Naive thymus-derived CD4-positive, alpha-beta T cell (primary cell): ENCODE results near the gene PROK1. TPM values are rescaled to one million over a fixed set of nuclear protein-coding genes. Genes with fewer than 3 reads are reported as not detected.
"Not testable (repeated sequence)": the region's sequence is repeated elsewhere in the genome, so short reads cannot be mapped to it uniquely, and the experiment has no call there.

Source experiments
- ATAC-seq: fragments of 150-1000 bp; cut with Tn5 transposase; 2 replicates; pipeline ENCODE4 v1.10.0; 2021; ENCODE audit warnings: mild to moderate bottlenecking, moderate library complexity
- CTCF ChIA-PET: fragments of 350-600 bp; sonication (Branson Sonifier 250); formaldehyde crosslinking; loops from one replicate; lab custom pipeline; 2021; ENCODE audit warnings: antibody characterized with exemption; lab: Charles Lee
- POLR2A ChIA-PET: fragments of 350-600 bp; sonication (Branson Sonifier 250); formaldehyde crosslinking; loops from one replicate; lab custom pipeline; 2021; ENCODE audit warnings: antibody characterized with exemption, inconsistent platforms; lab: Charles Lee
- DNase-seq, 9 donors: peaks; one replicate each; pipeline versions ENCODE4 v3.0.0 to v3.0.0-alpha.2; 2020 to 2022; ENCODE audit warnings: mixed read lengths in 1 of 9
- H3K27ac ChIP-seq: one replicate; pipeline ENCODE4 v1.7.0; 2013; ENCODE audit warnings: mild to moderate bottlenecking, low read depth, low read length, moderate library complexity
- H3K27me3 ChIP-seq, 2 donors: one replicate each; pipeline ENCODE4 v1.7.0; 2013; ENCODE audit warnings: low read length in 2 of 2, mild to moderate bottlenecking in 2 of 2, moderate library complexity in 2 of 2; ENCODE audit not compliant: control insufficient read depth in 2 of 2, insufficient read depth in 2 of 2
- H3K36me3 ChIP-seq, 3 experiments: 1 replicate in 2 of 3; 2 replicates in 1 of 3; pipeline ENCODE4 v1.7.0; 2013; ENCODE audit warnings: low read length in 3 of 3, mild to moderate bottlenecking in 3 of 3, moderate library complexity in 1 of 3; ENCODE audit not compliant: insufficient read depth in 3 of 3, control insufficient read depth in 2 of 3
- H3K4me1 ChIP-seq, 2 donors: one replicate each; pipeline ENCODE4 v1.7.0; 2013; ENCODE audit warnings: low read length in 2 of 2, mild to moderate bottlenecking in 2 of 2, moderate library complexity in 1 of 2; ENCODE audit not compliant: control insufficient read depth in 2 of 2, insufficient read depth in 2 of 2
- H3K4me3 ChIP-seq: 2 replicates; pipeline ENCODE4 v1.7.0; 2013; ENCODE audit warnings: mild to moderate bottlenecking, low read length
- H3K9me3 ChIP-seq, 3 experiments: 1 replicate in 2 of 3; 2 replicates in 1 of 3; pipeline ENCODE4 v1.7.0; 2013; ENCODE audit warnings: low read length in 3 of 3; ENCODE audit not compliant: control insufficient read depth in 2 of 3
- H3K27ac Mint-ChIP-seq, 9 donors: one replicate each; pipeline ENCODE4 v1.8.0; 2020 to 2022; ENCODE audit warnings: mixed read lengths in 9 of 9, mild to moderate bottlenecking in 8 of 9, moderate library complexity in 5 of 9, inconsistent platforms in 2 of 9
- H3K27me3 Mint-ChIP-seq, 5 donors: one replicate each; pipeline ENCODE4 v1.8.0; 2021 to 2022; ENCODE audit warnings: mixed read lengths in 5 of 5, mild to moderate bottlenecking in 1 of 5
- H3K36me3 Mint-ChIP-seq, 5 donors: one replicate each; pipeline ENCODE4 v1.8.0; 2020 to 2022; ENCODE audit warnings: mixed read lengths in 5 of 5, mild to moderate bottlenecking in 3 of 5, inconsistent platforms in 1 of 5
- H3K4me1 Mint-ChIP-seq, 7 donors: one replicate each; pipeline ENCODE4 v1.8.0; 2020 to 2022; ENCODE audit warnings: mixed read lengths in 7 of 7, mild to moderate bottlenecking in 3 of 7, inconsistent platforms in 1 of 7
- H3K4me3 Mint-ChIP-seq, 10 donors: one replicate each; pipeline ENCODE4 v1.8.0; 2020 to 2022; ENCODE audit warnings: mild to moderate bottlenecking in 10 of 10, mixed read lengths in 10 of 10, moderate library complexity in 6 of 10, inconsistent platforms in 2 of 10
- H3K9me3 Mint-ChIP-seq, 11 donors: one replicate each; pipeline ENCODE4 v1.8.0; 2020 to 2022; ENCODE audit warnings: mixed read lengths in 11 of 11, mild to moderate bottlenecking in 4 of 11, inconsistent platforms in 1 of 11, moderate library complexity in 1 of 11
- intact Hi-C, 2 donors: fragments of 100-400 bp; cut with micrococcal nuclease; formaldehyde crosslinking; loops; one replicate each; pipeline ENCODE4 v1.15.1; 2023
- polyA plus RNA-seq, 2 donors: library from polyadenylated mRNA; unstranded; fragments of 300-500 nt; fragmentation: Illumina TruSeq; gene quantifications; one replicate each; pipeline ENCODE4 v1.2.3, GENCODE V29; 2021
- total RNA-seq, 6 experiments: library from RNA in 5 of 6; stranded (reverse) in 5 of 6; gene quantifications; 1 replicate in 5 of 6; 2 replicates in 1 of 6; pipeline ENCODE4 v1.2.3 and lab custom pipeline; 2021 to 2026

PROK1 gene
- total and polyA plus RNA-seq, 7 experiments from 2014 or later = not detected

- CTCF ChIA-PET = interaction anchor here (0.6 to 2.7 kb wide), 6 partner anchors 52 to 215 kb away, joined by 3 to 14 read pairs (median 6); partner anchors contain the start of gene RBM15
- intact Hi-C loops = loop anchor here (5.0 to 10.0 kb wide), 6 partner anchors 264 to 1194 kb away; partner anchors contain the start of genes CD53 (in 1 of the 2), KCNA3 (in 1 of the 2), LRIF1 (in 1 of the 2) and PSMA5 (in 1 of the 2)
Observed at GRCh38 chr1:110408488-110408887, 42.5 kb upstream of the PROK1 start.

GRCh38 chr1:110409316-110409715, 41.6 kb upstream of the PROK1 start:
- H3K36me3 Mint-ChIP-seq = peaks cover 1 to 7% (median 4%) of the 10 kb centered on the region in 5 donors
- H3K4me1 Mint-ChIP-seq = peaks cover 9 to 38% (median 28%) of the 10 kb centered on the region in 7 donors
- no peak overlapping the region for H3K27ac ChIP-seq
- ChIA-PET POLR2A (interaction anchor here (1.3 to 6.2 kb wide), 5 partner anchors 12 to 200 kb away, joined by 3 to 64 read pairs (median 5); partner anchors contain the start of gene RBM15), CTCF (interaction anchor here (1.2 to 2.7 kb wide), 4 partner anchors 51 to 200 kb away, joined by 3 to 14 read pairs (median 9); partner anchors contain the start of gene RBM15)
- H3K27ac Mint-ChIP-seq = peak overlapping the region in 3 of 9 donors; percentile 28 to 99 (median 49)
- intact Hi-C loops = loop anchor here (5.0 to 10.0 kb wide), 6 partner anchors 263 to 1195 kb away; partner anchors contain the start of genes CD53 (in 1 of the 2), KCNA3 (in 1 of the 2), LRIF1 (in 1 of the 2) and PSMA5 (in 1 of the 2)
- ATAC-seq (no peak), DNase-seq (no peak)
- peaks cover 0 to 10% (median 0%) of the 10 kb centered on the region in 3 experiments for H3K36me3 ChIP-seq
- H3K27me3 Mint-ChIP-seq = no peaks in the 10 kb centered on the region
- H3K4me1 ChIP-seq = peaks cover 19 to 22% of the 10 kb centered on the region in 2 donors
- H3K27me3 ChIP-seq = no peaks in the 10 kb centered on the region
- H3K4me3 Mint-ChIP-seq = peak overlapping the region in 6 of 10 donors; percentile 29 to 100 (median 94)
- no peaks in the 10 kb centered on the region for H3K9me3 ChIP-seq
- no peak overlapping the region for H3K4me3 ChIP-seq
- H3K9me3 Mint-ChIP-seq = peaks cover 0 to 4% (median 0%) of the 10 kb centered on the region in 11 donors

More at GRCh38 chr1:110408488-110408887, 42.5 kb upstream of the PROK1 start:
- H3K9me3 ChIP-seq = no peaks in the 10 kb centered on the region
- no peaks in the 10 kb centered on the region for H3K27me3 Mint-ChIP-seq
- peaks cover 4 to 9% (median 8%) of the 10 kb centered on the region in 5 donors for H3K36me3 Mint-ChIP-seq
- H3K4me3 ChIP-seq = peak overlapping the region; percentile 12
- peaks cover 19 to 22% of the 10 kb centered on the region in 2 donors for H3K4me1 ChIP-seq
- ATAC-seq (no peak), DNase-seq (no peak)
- H3K4me1 Mint-ChIP-seq = peaks cover 9 to 40% (median 31%) of the 10 kb centered on the region in 7 donors
- peak overlapping the region; percentile 92 for H3K27ac ChIP-seq
- no peaks in the 10 kb centered on the region for H3K27me3 ChIP-seq
- peak overlapping the region; percentile 49 to 100 (median 98) for H3K27ac Mint-ChIP-seq
- H3K9me3 Mint-ChIP-seq = peaks cover 0 to 4% (median 0%) of the 10 kb centered on the region in 11 donors
- POLR2A ChIA-PET = interaction anchor here (0.7 to 6.2 kb wide), 7 partner anchors 11 to 1010 kb away, joined by 3 to 64 read pairs (median 4); partner anchors contain the start of gene RBM15
- H3K36me3 ChIP-seq = peaks cover 0 to 18% (median 6%) of the 10 kb centered on the region in 3 experiments
- peak overlapping the region; percentile 63 to 100 (median 99) for H3K4me3 Mint-ChIP-seq

GRCh38 chr1:110411173-110411735, 39.7 kb upstream of the PROK1 start:
- Mint-ChIP-seq H3K27me3 (no peaks in the 10 kb centered on the region), H3K4me1 (peaks cover 9 to 31% (median 23%) of the 10 kb centered on the region in 7 donors), H3K4me3 (no peak overlapping the region), H3K27ac (no peak overlapping the region), H3K36me3 (peaks cover 0 to 4% (median 3%) of the 10 kb centered on the region in 5 donors), H3K9me3 (peaks cover 0 to 4% (median 0%) of the 10 kb centered on the region in 11 donors)
- H3K4me3 ChIP-seq = no peak overlapping the region
- ATAC-seq (no peak), DNase-seq (no peak)
- ChIA-PET CTCF (interaction anchor here (0.6 to 3.4 kb wide), 10 partner anchors 29 to 375 kb away, joined by 3 to 20 read pairs (median 6); no protein-coding TSS in a partner anchor), POLR2A (interaction anchor here (0.6 to 1.6 kb wide), 5 partner anchors 21 to 948 kb away, joined by 3 to 6 read pairs (median 4); no protein-coding TSS in a partner anchor)
- no peaks in the 10 kb centered on the region for H3K27me3 ChIP-seq
- H3K4me1 ChIP-seq = peaks cover 13 to 15% of the 10 kb centered on the region in 2 donors
- no peaks in the 10 kb centered on the region for H3K9me3 ChIP-seq
- H3K36me3 ChIP-seq = peaks cover 0 to 7% (median 0%) of the 10 kb centered on the region in 3 experiments
- H3K27ac ChIP-seq = no peak overlapping the region
- intact Hi-C loops = loop anchor here (5.0 to 10.0 kb wide), 3 partner anchors 204 to 371 kb away; no protein-coding TSS in a partner anchor

- H3K4me1 Mint-ChIP-seq = peaks cover 9 to 22% (median 18%) of the 10 kb centered on the region in 7 donors
- Histone ChIP-seq H3K36me3 (peaks cover 0 to 2% (median 0%) of the 10 kb centered on the region in 3 experiments), H3K9me3 (no peaks in the 10 kb centered on the region), H3K4me3 (no peak overlapping the region), H3K4me1 (peaks cover 7 to 13% of the 10 kb centered on the region in 2 donors), H3K27me3 (no peaks in the 10 kb centered on the region), H3K27ac (no peak overlapping the region)
- ChIA-PET CTCF (interaction anchor here (1.0 to 3.4 kb wide), 5 partner anchors 9 to 205 kb away, joined by 3 to 20 read pairs (median 8); no protein-coding TSS in a partner anchor), POLR2A (interaction anchor here (1.6 kb wide), 1 partner anchor 73 kb away, joined by 3 read pairs; no protein-coding TSS in a partner anchor)
- DNase-seq (peak; percentile 22 to 59 (median 51)), ATAC-seq (peak; percentile 71)
- H3K4me3 Mint-ChIP-seq = no peak overlapping the region
- peaks cover 0 to 2% (median 0%) of the 10 kb centered on the region in 11 donors for H3K9me3 Mint-ChIP-seq
- H3K27ac Mint-ChIP-seq = peak overlapping the region in 2 of 9 donors; percentile 15 to 77
- H3K36me3 Mint-ChIP-seq = peaks cover 0 to 1% (median under 1%) of the 10 kb centered on the region in 5 donors
- intact Hi-C loops = loop anchor here (1.0 to 10.0 kb wide), 7 partner anchors 48 to 370 kb away; no protein-coding TSS in a partner anchor
- H3K27me3 Mint-ChIP-seq = no peaks in the 10 kb centered on the region
Observed at GRCh38 chr1:110412576-110412975, 38.4 kb upstream of the PROK1 start.

- intact Hi-C loops = loop anchor here (2.0 to 10.0 kb wide), 4 partner anchors 202 to 369 kb away; no protein-coding TSS in a partner anchor
- ATAC-seq, H3K4me3 Mint-ChIP-seq, H3K27me3 Mint-ChIP-seq, POLR2A ChIA-PET, H3K9me3 ChIP-seq, H3K9me3 Mint-ChIP-seq, H3K36me3 Mint-ChIP-seq, DNase-seq, H3K27me3 ChIP-seq, H3K27ac ChIP-seq, H3K36me3 ChIP-seq, H3K4me3 ChIP-seq: not testable (repeated sequence)
- Mint-ChIP-seq H3K27ac (peak overlapping the region in 2 of 9 donors; percentile 15 to 77), H3K4me1 (peaks cover 5 to 18% (median 13%) of the 10 kb centered on the region in 7 donors)
- CTCF ChIA-PET = interaction anchor here (2.3 to 3.4 kb wide), 2 partner anchors 47 to 206 kb away, joined by 8 to 20 read pairs; no protein-coding TSS in a partner anchor
- H3K4me1 ChIP-seq = peaks cover 5 to 13% of the 10 kb centered on the region in 2 donors
Observed at GRCh38 chr1:110413045-110413444, 37.9 kb upstream of the PROK1 start.

- ChIA-PET POLR2A (no interaction called here), CTCF (no interaction called here)
- Mint-ChIP-seq H3K9me3 (peaks cover 0 to 3% (median 0%) of the 10 kb centered on the region in 11 donors), H3K27ac (no peak overlapping the region), H3K27me3 (peaks cover 0 to 5% (median 2%) of the 10 kb centered on the region in 5 donors), H3K4me1 (peaks cover 0 to 9% (median 0%) of the 10 kb centered on the region in 7 donors), H3K36me3 (peaks cover 0 to 4% (median 0%) of the 10 kb centered on the region in 5 donors), H3K4me3 (no peak overlapping the region)
- Histone ChIP-seq H3K9me3 (no peaks in the 10 kb centered on the region), H3K4me3 (no peak overlapping the region), H3K4me1 (no peaks in the 10 kb centered on the region), H3K27ac (no peak overlapping the region), H3K36me3 (no peaks in the 10 kb centered on the region), H3K27me3 (no peaks in the 10 kb centered on the region)
- ATAC-seq (no peak), DNase-seq (no peak)
- intact Hi-C loops = loop anchor here in 1 of 2 donors (10.0 kb wide), 1 partner anchor 196 kb away; no protein-coding TSS in a partner anchor
Observed at GRCh38 chr1:110418729-110419128, 32.2 kb upstream of the PROK1 start.
